ENCODE data around the gene VEZT. TPM values are rescaled to one million over a fixed set of nuclear protein-coding genes. Genes with fewer than 3 reads are reported as not detected.
A peak's percentile ranks its signal among the peaks of the same experiment; 100 is the strongest.

VEZT gene
- total and polyA plus RNA-seq, 10 of the 15 experiments (the other 5 are each of a cell fraction or from before 2014, with no cell fraction given) = 32.8 to 134 (median 66.2) TPM

DNA sequence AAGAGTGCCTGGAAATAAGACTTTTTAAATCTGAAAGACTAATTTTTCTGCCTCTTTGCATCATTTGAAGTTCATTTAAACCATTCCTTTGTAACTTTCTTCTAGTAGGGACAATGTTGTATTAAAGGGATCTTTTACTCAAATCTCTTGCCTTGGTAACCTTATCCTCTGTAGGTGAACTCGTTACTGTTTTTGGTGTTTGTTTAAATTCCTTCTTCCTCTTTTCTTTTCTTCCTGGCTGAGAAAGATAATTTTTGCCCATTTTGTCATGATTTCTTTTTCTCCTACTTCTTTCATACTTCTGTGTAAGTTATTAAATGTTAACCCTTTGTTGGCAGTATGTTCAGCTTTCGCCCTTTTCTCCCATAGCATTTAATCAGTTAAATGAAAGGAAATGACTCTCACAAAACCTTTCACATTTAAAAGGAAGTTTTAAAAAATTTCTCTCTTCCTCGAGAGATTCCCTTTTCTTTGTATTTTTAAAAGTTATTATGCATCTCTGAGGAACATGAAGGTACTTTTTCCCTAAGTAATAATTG lies 10.3 kb downstream of the VEZT start:
- DNase-seq (ENCODE audit: low read depth, low spot score) (no peak), FAIRE-seq (no peak), ATAC-seq (no peak)
- TF ChIP-seq SMAD5 (IDR thresholded peaks at IDR 0.05; ENCODE audit: low read depth) = no peak
- TF ChIP-seq TCF7 (IDR thresholded peaks at IDR 0.05; ENCODE audit: borderline replicate concordance) = no peak
- TF ChIP-seq EGR1 (IDR thresholded peaks at IDR 0.05; ENCODE audit: borderline replicate concordance in 1 of 2, low read depth in 2 of 2, low read length in 2 of 2) = no peak
- no peak for TF ChIP-seq TBL1XR1 (IDR thresholded peaks at IDR 0.05; ENCODE audit: low read depth, low read length)
- 71% methylated on average over 3 of the region's 3 CpGs for WGBS (ENCODE audit: insufficient coverage, insufficient replicate concordance, low lambda C conversion rate, missing lambda C conversion rate)
- peaks cover 78% of the 10 kb centered on the region for H3K79me2 ChIP-seq (ENCODE audit: control insufficient read depth, insufficient read depth, low read length)
- ChIA-PET RAD21 (ENCODE audit: unreplicated experiment) (interaction anchor here (0.7 to 1.1 kb wide), 2 partner anchors 307 to 443 kb away, joined by 3 to 4 read pairs; no protein-coding TSS in a partner anchor), CTCF (interaction anchor here (1.9 kb wide), 1 partner anchor 11 kb away, joined by 8 read pairs; the partner anchor contains the start of genes FGD6 and VEZT), POLR2A (no interaction called here), SMC1A (ENCODE audit: uncharacterized antibody, unreplicated experiment) (interaction anchor here (0.7 to 1.2 kb wide), 2 partner anchors 11 to 38 kb away, joined by 3 read pairs; partner anchors contain the start of gene FGD6)
- H4K20me1 ChIP-seq (ENCODE audit: control insufficient read depth, insufficient read depth) = no peaks in the 10 kb centered on the region
- BruUV-seq (replicated peaks) = no TSS peak
- H3K4me3 ChIP-seq = 0 out of 2 replicates have a peak overlapping the region, but pooled peaks have one; percentile 11
- intact Hi-C loops (cut with micrococcal nuclease; ENCODE audit: unreplicated experiment) (no loop called here), in situ Hi-C loops (cut with MboI) (no loop called here)
- H3K36me3 ChIP-seq (ENCODE audit: control insufficient read depth in 2 of 2, insufficient read depth in 2 of 2, low read length in 1 of 2) = peaks cover 3 to 12% of the 10 kb centered on the region in 2 experiments
- 0 out of 2 replicates have a peak overlapping the region, but pooled peaks have one; percentile 2 for H3K4me2 ChIP-seq (ENCODE audit: control insufficient read depth, insufficient read depth)
- no peaks in the 10 kb centered on the region for H3K27me3 ChIP-seq (replicated peaks in 1 of 2; ENCODE audit: control insufficient read depth in 2 of 2, insufficient read depth in 2 of 2, low read length in 1 of 2)
- no peaks in the 10 kb centered on the region for H3K4me1 ChIP-seq (ENCODE audit: control insufficient read depth, insufficient read depth, low read length)
- H3K27ac ChIP-seq (ENCODE audit: control insufficient read depth, insufficient read depth) = no peak overlapping the region; the same call in 1 of the 2 replicates
- H3K9me3 ChIP-seq (replicated peaks; ENCODE audit: control insufficient read depth, insufficient read depth, low read length) = no peaks in the 10 kb centered on the region
- no peak overlapping the region for H2AFZ ChIP-seq (ENCODE audit: control insufficient read depth, low read depth, low read length)
- H3K9ac ChIP-seq (ENCODE audit: control insufficient read depth, insufficient read depth, low read length) = no peak overlapping the region

DNA sequence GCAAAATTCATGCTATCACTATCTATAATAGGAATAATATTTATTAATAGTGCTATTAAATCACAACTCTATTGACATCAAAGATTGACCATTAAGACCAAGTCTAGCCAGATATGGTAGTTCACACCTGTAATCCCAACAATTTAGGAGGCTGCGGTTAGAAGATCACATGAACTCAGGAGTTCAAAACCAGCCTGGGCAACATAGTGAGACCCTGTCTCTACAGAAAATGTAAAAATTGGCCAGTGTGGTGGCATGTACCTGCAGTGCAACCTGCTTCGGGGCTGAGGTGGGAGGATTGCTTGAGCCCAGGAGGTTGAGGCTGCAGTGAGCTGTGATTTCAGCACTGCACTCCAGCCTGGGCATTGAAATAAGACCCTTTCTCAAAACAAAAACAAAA lies 11.0 kb downstream of the VEZT start:
- H3K4me3 ChIP-seq = no peak overlapping the region
- 100% methylated on average over 2 of the region's 2 CpGs for WGBS (ENCODE audit: insufficient coverage, insufficient replicate concordance, low lambda C conversion rate, missing lambda C conversion rate)
- DNase-seq (ENCODE audit: low read depth, low spot score) (no peak), ATAC-seq (no peak), FAIRE-seq (no peak)
- H3K79me2 ChIP-seq (ENCODE audit: control insufficient read depth, insufficient read depth, low read length) = peaks cover 77% of the 10 kb centered on the region
- H3K36me3 ChIP-seq (ENCODE audit: control insufficient read depth in 2 of 2, insufficient read depth in 2 of 2, low read length in 1 of 2) = peaks cover 3 to 12% of the 10 kb centered on the region in 2 experiments
- SMC1A ChIA-PET (ENCODE audit: uncharacterized antibody, unreplicated experiment) = interaction anchor here (0.7 to 1.2 kb wide), 3 partner anchors 12 to 37 kb away, joined by 3 read pairs; partner anchors contain the start of gene FGD6
- in situ Hi-C loops (cut with MboI) = no loop called here
- H3K27ac ChIP-seq (ENCODE audit: control insufficient read depth, insufficient read depth) = no peak overlapping the region
- H3K9me3 ChIP-seq (replicated peaks; ENCODE audit: control insufficient read depth, insufficient read depth, low read length) = no peaks in the 10 kb centered on the region
- H4K20me1 ChIP-seq (ENCODE audit: control insufficient read depth, insufficient read depth) = no peaks in the 10 kb centered on the region
- no TSS peak for BruUV-seq (replicated peaks)
- H3K4me2 ChIP-seq (ENCODE audit: control insufficient read depth, insufficient read depth) = no peak overlapping the region
- no peak overlapping the region for H2AFZ ChIP-seq (ENCODE audit: control insufficient read depth, low read depth, low read length)
- H3K27me3 ChIP-seq (replicated peaks in 1 of 2; ENCODE audit: control insufficient read depth in 2 of 2, insufficient read depth in 2 of 2, low read length in 1 of 2) = no peaks in the 10 kb centered on the region
- no peaks in the 10 kb centered on the region for H3K4me1 ChIP-seq (ENCODE audit: control insufficient read depth, insufficient read depth, low read length)
- RAD21 ChIA-PET (ENCODE audit: unreplicated experiment) = interaction anchor here (1.1 kb wide), 1 partner anchor 306 kb away, joined by 4 read pairs; no protein-coding TSS in a partner anchor
- POLR2A ChIA-PET = interaction anchor here (1.0 kb wide), 1 partner anchor 11 kb away, joined by 5 read pairs; the partner anchor contains the start of genes FGD6 and VEZT
- no peak overlapping the region for H3K9ac ChIP-seq (ENCODE audit: control insufficient read depth, insufficient read depth, low read length)
- intact Hi-C loops (cut with micrococcal nuclease; ENCODE audit: unreplicated experiment) = no loop called here
- CTCF ChIA-PET = interaction anchor here (0.6 to 1.9 kb wide), 3 partner anchors 11 to 118 kb away, joined by 3 to 8 read pairs (median 3); partner anchors contain the start of genes FGD6 and VEZT
- TF ChIP-seq ASH2L (IDR thresholded peaks at IDR 0.05; ENCODE audit: borderline replicate concordance, low read depth) (no peak), SREBF2 (IDR thresholded peaks at IDR 0.05; ENCODE audit: low read length) (no peak), NFYA (IDR thresholded peaks at IDR 0.05; ENCODE audit: borderline replicate concordance, low read depth, low read length) (no peak), RAD21 (IDR thresholded peaks at IDR 0.05; ENCODE audit: insufficient read depth, low read depth, low read length) (no peak)
- TF ChIP-seq, protein P1, sequence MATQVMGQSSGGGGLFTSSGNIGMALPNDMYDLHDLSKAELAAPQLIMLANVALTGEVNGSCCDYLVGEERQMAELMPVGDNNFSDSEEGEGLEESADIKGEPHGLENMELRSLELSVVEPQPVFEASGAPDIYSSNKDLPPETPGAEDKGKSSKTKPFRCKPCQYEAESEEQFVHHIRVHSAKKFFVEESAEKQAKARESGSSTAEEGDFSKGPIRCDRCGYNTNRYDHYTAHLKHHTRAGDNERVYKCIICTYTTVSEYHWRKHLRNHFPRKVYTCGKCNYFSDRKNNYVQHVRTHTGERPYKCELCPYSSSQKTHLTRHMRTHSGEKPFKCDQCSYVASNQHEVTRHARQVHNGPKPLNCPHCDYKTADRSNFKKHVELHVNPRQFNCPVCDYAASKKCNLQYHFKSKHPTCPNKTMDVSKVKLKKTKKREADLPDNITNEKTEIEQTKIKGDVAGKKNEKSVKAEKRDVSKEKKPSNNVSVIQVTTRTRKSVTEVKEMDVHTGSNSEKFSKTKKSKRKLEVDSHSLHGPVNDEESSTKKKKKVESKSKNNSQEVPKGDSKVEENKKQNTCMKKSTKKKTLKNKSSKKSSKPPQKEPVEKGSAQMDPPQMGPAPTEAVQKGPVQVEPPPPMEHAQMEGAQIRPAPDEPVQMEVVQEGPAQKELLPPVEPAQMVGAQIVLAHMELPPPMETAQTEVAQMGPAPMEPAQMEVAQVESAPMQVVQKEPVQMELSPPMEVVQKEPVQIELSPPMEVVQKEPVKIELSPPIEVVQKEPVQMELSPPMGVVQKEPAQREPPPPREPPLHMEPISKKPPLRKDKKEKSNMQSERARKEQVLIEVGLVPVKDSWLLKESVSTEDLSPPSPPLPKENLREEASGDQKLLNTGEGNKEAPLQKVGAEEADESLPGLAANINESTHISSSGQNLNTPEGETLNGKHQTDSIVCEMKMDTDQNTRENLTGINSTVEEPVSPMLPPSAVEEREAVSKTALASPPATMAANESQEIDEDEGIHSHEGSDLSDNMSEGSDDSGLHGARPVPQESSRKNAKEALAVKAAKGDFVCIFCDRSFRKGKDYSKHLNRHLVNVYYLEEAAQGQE (IDR thresholded peaks at IDR 0.05; ENCODE audit: low read depth, low read length) = no peak
- TF ChIP-seq, protein P2, sequence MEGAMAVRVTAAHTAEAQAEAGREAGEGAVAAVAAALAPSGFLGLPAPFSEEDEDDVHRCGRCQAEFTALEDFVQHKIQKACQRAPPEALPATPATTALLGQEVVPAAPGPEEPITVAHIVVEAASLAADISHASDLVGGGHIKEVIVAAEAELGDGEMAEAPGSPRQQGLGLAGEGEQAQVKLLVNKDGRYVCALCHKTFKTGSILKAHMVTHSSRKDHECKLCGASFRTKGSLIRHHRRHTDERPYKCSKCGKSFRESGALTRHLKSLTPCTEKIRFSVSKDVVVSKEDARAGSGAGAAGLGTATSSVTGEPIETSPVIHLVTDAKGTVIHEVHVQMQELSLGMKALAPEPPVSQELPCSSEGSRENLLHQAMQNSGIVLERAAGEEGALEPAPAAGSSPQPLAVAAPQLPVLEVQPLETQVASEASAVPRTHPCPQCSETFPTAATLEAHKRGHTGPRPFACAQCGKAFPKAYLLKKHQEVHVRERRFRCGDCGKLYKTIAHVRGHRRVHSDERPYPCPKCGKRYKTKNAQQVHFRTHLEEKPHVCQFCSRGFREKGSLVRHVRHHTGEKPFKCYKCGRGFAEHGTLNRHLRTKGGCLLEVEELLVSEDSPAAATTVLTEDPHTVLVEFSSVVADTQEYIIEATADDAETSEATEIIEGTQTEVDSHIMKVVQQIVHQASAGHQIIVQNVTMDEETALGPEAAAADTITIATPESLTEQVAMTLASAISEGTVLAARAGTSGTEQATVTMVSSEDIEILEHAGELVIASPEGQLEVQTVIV (IDR thresholded peaks at IDR 0.05; ENCODE audit: borderline replicate concordance, partially characterized antibody) = no peak
